OCI-LY7 (cell line): ENCODE data around the gene TEK. TPM values are rescaled to one million over a fixed set of nuclear protein-coding genes. Genes with fewer than 3 reads are reported as not detected.

ENCODE experiments used
- BruUV-seq: library from RNA; stranded (reverse); fragments of 400-500 nt; replicated peaks from 2 replicates; lab custom pipeline; 2021; lab: Mats Ljungman, UMichigan
- CTCF ChIA-PET: fragments of 300-600 bp; sonication (Branson Sonifier 250); formaldehyde crosslinking; loops from one replicate; lab custom pipeline; 2022; ENCODE audit warnings: antibody characterized with exemption; ENCODE audit not compliant: unreplicated experiment; lab: Charles Lee
- POLR2A ChIA-PET: fragments of 300-600 bp; sonication (Branson Sonifier 250); formaldehyde crosslinking; loops from one replicate; lab custom pipeline; 2022; ENCODE audit warnings: antibody characterized with exemption; lab: Charles Lee
- DNase-seq: peaks from one replicate; pipeline ENCODE4 v3.0.0-alpha.2; 2015; ENCODE audit warnings: low spot score
- H2AFZ ChIP-seq: fragments of 200-600 bp; sonication (generic), shearing (Covaris generic); 2 replicates; pipeline ENCODE4 v1.6.1; 2014; ENCODE audit warnings: mild to moderate bottlenecking, antibody characterized with exemption, low read length, moderate library complexity
- H3K27ac ChIP-seq: fragments of 200-600 bp; sonication (generic); 2 replicates; pipeline ENCODE4 v1.5.1; 2014; ENCODE audit warnings: mixed run types, low read depth, mild to moderate bottlenecking, moderate library complexity, low read length, inconsistent platforms; ENCODE audit not compliant: poor library complexity, severe bottlenecking
- H3K36me3 ChIP-seq: fragments of 200-600 bp; sonication (generic); 2 replicates; pipeline ENCODE4 v1.6.1; 2014; ENCODE audit warnings: mild to moderate bottlenecking, antibody characterized with exemption, low read length, moderate library complexity, mixed read lengths; ENCODE audit not compliant: insufficient read depth
- H3K4me1 ChIP-seq: fragments of 200-600 bp; sonication (generic); 2 replicates; pipeline ENCODE4 v1.5.1; 2014; ENCODE audit warnings: mild to moderate bottlenecking, low read length; ENCODE audit not compliant: insufficient read depth, poor library complexity, severe bottlenecking
- H3K4me2 ChIP-seq: fragments of 200-600 bp; sonication (generic); 2 replicates; pipeline ENCODE4 v1.6.1; 2014; ENCODE audit warnings: mild to moderate bottlenecking, low read length
- H3K4me3 ChIP-seq: fragments of 200-600 bp; sonication (generic); 2 replicates; pipeline ENCODE4 v1.5.1; 2014; ENCODE audit warnings: mild to moderate bottlenecking, low read depth, low read length; ENCODE audit not compliant: poor library complexity, severe bottlenecking
- H3K79me2 ChIP-seq: fragments of 200-600 bp; sonication (generic); 2 replicates; pipeline ENCODE4 v1.6.1; 2016; ENCODE audit warnings: low read depth, mild to moderate bottlenecking, low read length, moderate library complexity, mixed read lengths; ENCODE audit not compliant: insufficient read depth
- H3K9me2 ChIP-seq: fragments of 200-600 bp; sonication (generic); 2 replicates; pipeline ENCODE4 v1.6.1; 2016; ENCODE audit warnings: mild to moderate bottlenecking, low read length, mixed read lengths; ENCODE audit not compliant: insufficient read depth
- H3K9me3 ChIP-seq: fragments of 200-600 bp; sonication (generic); 2 replicates; pipeline ENCODE4 v1.6.1; 2014; ENCODE audit warnings: mild to moderate bottlenecking, mixed run types, low read length, mixed read lengths
- H4K20me1 ChIP-seq: fragments of 200-600 bp; sonication (generic); 2 replicates; pipeline ENCODE4 v1.6.1; 2014; ENCODE audit warnings: mild to moderate bottlenecking, antibody characterized with exemption, low read length, moderate library complexity, mixed read lengths; ENCODE audit not compliant: insufficient read depth
- CTCF ChIP-seq: fragments of 200-600 bp; sonication (generic); conservative IDR thresholded peaks from 2 replicates; pipeline ENCODE4 v1.5.1; 2014; ENCODE audit warnings: mild to moderate bottlenecking, antibody characterized with exemption, low read length, moderate library complexity, mixed read lengths
- EZH2phosphoT487 ChIP-seq: fragments of 200-600 bp; sonication (generic); IDR thresholded peaks from 2 replicates; pipeline ENCODE4 v1.6.1; 2018; ENCODE audit warnings: low read depth, borderline replicate concordance, mild to moderate bottlenecking, mixed run types, antibody characterized with exemption, low read length, moderate library complexity, mixed read lengths
- intact Hi-C: fragments of 100-400 bp; cut with micrococcal nuclease; formaldehyde crosslinking; loops from one replicate; pipeline ENCODE4 v1.10.0; 2022; ENCODE audit not compliant: unreplicated experiment
- total RNA-seq, 2 experiments: library from RNA; depleted of rRNA in 1 of 2; stranded (reverse); fragments of >200 nt in 1 of 2; shearing (Covaris generic) in 1 of 2; gene quantifications; 2 replicates each; pipeline ENCODE4 v1.2.3, GENCODE V29; 2014 to 2022

TEK gene
- total RNA-seq, 2 experiments from 2014 or later: not detected

GRCh38 chr9:27109621-27110020 lies 596 bp downstream of the TEK start:
- Histone ChIP-seq H2AFZ (no peak overlapping the region), H3K4me1 (no peaks in the 10 kb centered on the region), H3K4me3 (no peak overlapping the region), H3K79me2 (no peaks in the 10 kb centered on the region), H3K27ac (no peak overlapping the region), H3K4me2 (no peak overlapping the region), H4K20me1 (no peaks in the 10 kb centered on the region), H3K9me3 (no peaks in the 10 kb centered on the region), H3K9me2 (no peaks in the 10 kb centered on the region), H3K36me3 (no peaks in the 10 kb centered on the region)
- BruUV-seq: no TSS peak
- intact Hi-C loops: no loop called here
- TF ChIP-seq CTCF (no peak), EZH2phosphoT487 (no peak)
- no peak for DNase-seq
- ChIA-PET POLR2A (no interaction called here), CTCF (no interaction called here)

GRCh38 chr9:27110181-27110580 lies 1.2 kb downstream of the TEK start:
- Histone ChIP-seq H3K36me3 (no peaks in the 10 kb centered on the region), H3K27ac (no peak overlapping the region), H4K20me1 (no peaks in the 10 kb centered on the region), H3K4me1 (no peaks in the 10 kb centered on the region), H3K4me3 (no peak overlapping the region), H2AFZ (no peak overlapping the region), H3K79me2 (no peaks in the 10 kb centered on the region), H3K9me2 (no peaks in the 10 kb centered on the region), H3K4me2 (no peak overlapping the region), H3K9me3 (no peaks in the 10 kb centered on the region)
- ChIA-PET CTCF (no interaction called here), POLR2A (no interaction called here)
- no peak for TF ChIP-seq CTCF
- no peak for TF ChIP-seq EZH2phosphoT487
- intact Hi-C loops: no loop called here
- DNase-seq: no peak
- no TSS peak for BruUV-seq

GRCh38 chr9:27112235-27112634 lies 3.2 kb downstream of the TEK start:
- Histone ChIP-seq H4K20me1 (no peaks in the 10 kb centered on the region), H3K9me3 (no peaks in the 10 kb centered on the region), H3K27ac (no peak overlapping the region), H3K4me1 (no peaks in the 10 kb centered on the region), H3K79me2 (no peaks in the 10 kb centered on the region), H3K4me3 (no peak overlapping the region), H2AFZ (no peak overlapping the region), H3K36me3 (no peaks in the 10 kb centered on the region), H3K4me2 (no peak overlapping the region), H3K9me2 (no peaks in the 10 kb centered on the region)
- intact Hi-C loops: no loop called here
- ChIA-PET CTCF (no interaction called here), POLR2A (interaction anchor here (0.5 kb wide), 1 partner anchor 8 kb away, joined by 3 read pairs; no protein-coding TSS in a partner anchor)
- no TSS peak for BruUV-seq
- no peak for DNase-seq
- TF ChIP-seq CTCF (no peak), EZH2phosphoT487 (no peak)
